ENCODE results near the gene ISOC1. TPM values are rescaled to one million over a fixed set of nuclear protein-coding genes. Genes with fewer than 3 reads are reported as not detected.

Gene ISOC1
- total and polyA plus RNA-seq, 2 experiments from 2014 or later, result 33.7 to 34.2 TPM

DNA sequence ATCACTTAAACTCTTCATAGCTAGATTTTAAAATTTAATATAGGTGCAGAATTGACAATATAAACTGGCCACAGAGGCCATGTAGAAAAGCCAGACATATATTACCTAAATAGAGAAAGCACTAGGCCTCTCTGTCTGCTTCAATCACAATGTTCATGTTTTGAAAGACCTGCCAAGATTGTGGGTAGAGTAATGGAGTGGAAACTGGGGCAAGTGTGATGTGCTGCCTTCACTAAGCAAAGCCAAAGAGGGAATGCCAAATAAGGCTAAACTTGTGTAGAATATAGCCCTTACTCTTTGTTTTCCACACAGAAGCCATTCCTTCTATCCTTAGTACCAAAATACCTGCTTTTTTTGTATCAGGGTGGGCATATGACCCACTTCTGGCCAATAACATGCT is 15.1 kb upstream of the ISOC1 start (continued):
- TF ChIP-seq, protein P1, sequence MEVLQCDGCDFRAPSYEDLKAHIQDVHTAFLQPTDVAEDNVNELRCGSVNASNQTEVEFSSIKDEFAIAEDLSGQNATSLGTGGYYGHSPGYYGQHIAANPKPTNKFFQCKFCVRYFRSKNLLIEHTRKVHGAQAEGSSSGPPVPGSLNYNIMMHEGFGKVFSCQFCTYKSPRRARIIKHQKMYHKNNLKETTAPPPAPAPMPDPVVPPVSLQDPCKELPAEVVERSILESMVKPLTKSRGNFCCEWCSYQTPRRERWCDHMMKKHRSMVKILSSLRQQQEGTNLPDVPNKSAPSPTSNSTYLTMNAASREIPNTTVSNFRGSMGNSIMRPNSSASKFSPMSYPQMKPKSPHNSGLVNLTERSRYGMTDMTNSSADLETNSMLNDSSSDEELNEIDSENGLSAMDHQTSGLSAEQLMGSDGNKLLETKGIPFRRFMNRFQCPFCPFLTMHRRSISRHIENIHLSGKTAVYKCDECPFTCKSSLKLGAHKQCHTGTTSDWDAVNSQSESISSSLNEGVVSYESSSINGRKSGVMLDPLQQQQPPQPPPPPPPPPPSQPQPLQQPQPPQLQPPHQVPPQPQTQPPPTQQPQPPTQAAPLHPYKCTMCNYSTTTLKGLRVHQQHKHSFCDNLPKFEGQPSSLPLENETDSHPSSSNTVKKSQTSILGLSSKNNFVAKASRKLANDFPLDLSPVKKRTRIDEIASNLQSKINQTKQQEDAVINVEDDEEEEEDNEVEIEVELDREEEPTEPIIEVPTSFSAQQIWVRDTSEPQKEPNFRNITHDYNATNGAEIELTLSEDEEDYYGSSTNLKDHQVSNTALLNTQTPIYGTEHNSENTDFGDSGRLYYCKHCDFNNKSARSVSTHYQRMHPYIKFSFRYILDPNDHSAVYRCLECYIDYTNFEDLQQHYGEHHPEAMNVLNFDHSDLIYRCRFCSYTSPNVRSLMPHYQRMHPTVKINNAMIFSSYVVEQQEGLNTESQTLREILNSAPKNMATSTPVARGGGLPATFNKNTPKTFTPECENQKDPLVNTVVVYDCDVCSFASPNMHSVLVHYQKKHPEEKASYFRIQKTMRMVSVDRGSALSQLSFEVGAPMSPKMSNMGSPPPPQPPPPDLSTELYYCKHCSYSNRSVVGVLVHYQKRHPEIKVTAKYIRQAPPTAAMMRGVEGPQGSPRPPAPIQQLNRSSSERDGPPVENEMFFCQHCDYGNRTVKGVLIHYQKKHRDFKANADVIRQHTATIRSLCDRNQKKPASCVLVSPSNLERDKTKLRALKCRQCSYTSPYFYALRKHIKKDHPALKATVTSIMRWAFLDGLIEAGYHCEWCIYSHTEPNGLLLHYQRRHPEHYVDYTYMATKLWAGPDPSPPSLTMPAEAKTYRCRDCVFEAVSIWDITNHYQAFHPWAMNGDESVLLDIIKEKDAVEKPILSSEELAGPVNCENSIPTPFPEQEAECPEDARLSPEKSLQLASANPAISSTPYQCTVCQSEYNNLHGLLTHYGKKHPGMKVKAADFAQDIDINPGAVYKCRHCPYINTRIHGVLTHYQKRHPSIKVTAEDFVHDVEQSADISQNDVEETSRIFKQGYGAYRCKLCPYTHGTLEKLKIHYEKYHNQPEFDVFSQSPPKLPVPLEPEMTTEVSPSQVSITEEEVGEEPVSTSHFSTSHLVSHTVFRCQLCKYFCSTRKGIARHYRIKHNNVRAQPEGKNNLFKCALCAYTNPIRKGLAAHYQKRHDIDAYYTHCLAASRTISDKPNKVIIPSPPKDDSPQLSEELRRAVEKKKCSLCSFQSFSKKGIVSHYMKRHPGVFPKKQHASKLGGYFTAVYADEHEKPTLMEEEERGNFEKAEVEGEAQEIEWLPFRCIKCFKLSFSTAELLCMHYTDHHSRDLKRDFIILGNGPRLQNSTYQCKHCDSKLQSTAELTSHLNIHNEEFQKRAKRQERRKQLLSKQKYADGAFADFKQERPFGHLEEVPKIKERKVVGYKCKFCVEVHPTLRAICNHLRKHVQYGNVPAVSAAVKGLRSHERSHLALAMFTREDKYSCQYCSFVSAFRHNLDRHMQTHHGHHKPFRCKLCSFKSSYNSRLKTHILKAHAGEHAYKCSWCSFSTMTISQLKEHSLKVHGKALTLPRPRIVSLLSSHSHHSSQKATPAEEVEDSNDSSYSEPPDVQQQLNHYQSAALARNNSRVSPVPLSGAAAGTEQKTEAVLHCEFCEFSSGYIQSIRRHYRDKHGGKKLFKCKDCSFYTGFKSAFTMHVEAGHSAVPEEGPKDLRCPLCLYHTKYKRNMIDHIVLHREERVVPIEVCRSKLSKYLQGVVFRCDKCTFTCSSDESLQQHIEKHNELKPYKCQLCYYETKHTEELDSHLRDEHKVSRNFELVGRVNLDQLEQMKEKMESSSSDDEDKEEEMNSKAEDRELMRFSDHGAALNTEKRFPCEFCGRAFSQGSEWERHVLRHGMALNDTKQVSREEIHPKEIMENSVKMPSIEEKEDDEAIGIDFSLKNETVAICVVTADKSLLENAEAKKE (CRISPR knock-in tag; IDR thresholded peaks at IDR 0.05), result no peak
- TF ChIP-seq EZH2phosphoT487 (IDR thresholded peaks at IDR 0.05; ENCODE audit: unreplicated experiment), result no peak

DNA sequence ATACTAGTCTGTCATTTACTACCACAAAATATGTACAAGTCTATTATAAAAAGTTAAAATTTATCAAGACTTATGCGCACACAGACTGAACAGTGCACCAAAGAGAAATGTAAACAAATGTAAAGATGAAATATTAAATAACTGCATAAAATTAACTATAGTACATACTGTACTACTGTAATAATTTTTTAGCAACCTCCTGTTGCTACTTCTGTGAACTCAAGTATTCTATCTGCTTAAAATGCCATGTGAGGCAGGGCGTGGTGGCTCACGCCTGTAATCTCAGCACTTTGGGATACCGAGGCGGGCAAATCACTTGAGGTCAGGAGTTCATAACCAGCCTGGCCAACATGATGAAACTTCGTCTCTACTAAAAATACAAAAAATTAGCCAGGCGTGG is 13.8 kb upstream of the ISOC1 start:
- Mint-ChIP-seq H3K27ac (no peak overlapping the region), H3K36me3 (ENCODE audit: low read depth) (no peaks in the 10 kb centered on the region), H3K4me3 (no peak overlapping the region), H3K27me3 (ENCODE audit: insufficient read depth, low read depth, poor library complexity) (no peaks in the 10 kb centered on the region), H3K4me1 (no peaks in the 10 kb centered on the region), H3K9me3 (no peaks in the 10 kb centered on the region)
- Histone ChIP-seq H3K36me3 (ENCODE audit: insufficient read depth) (no peaks in the 10 kb centered on the region), H3F3A (replicated peaks; ENCODE audit: low read depth) (no peaks in the 10 kb centered on the region), H2AFZ (no peak overlapping the region), H4K20me1 (replicated peaks; ENCODE audit: insufficient read depth) (no peaks in the 10 kb centered on the region), H3K4me3 (no peak overlapping the region), H3K27me3 (ENCODE audit: insufficient read depth) (no peaks in the 10 kb centered on the region), H3K79me2 (replicated peaks; ENCODE audit: insufficient read depth) (no peaks in the 10 kb centered on the region), H3K4me1 (ENCODE audit: insufficient read depth) (no peaks in the 10 kb centered on the region), H3K4me2 (no peak overlapping the region), H3K27ac (ENCODE audit: low read depth) (no peak overlapping the region), H3K9me2 (ENCODE audit: insufficient read depth) (no peaks in the 10 kb centered on the region)
- ATAC-seq (no peak), DNase-seq (ENCODE audit: low spot score) (no peak)
- TF ChIP-seq, protein P1 (CRISPR knock-in tag; IDR thresholded peaks at IDR 0.05), result no peak
- TF ChIP-seq ZNF331 (CRISPR knock-in tag; IDR thresholded peaks at IDR 0.05; ENCODE audit: low read depth) (no peak), CREB1 (CRISPR knock-in tag; IDR thresholded peaks at IDR 0.05; ENCODE audit: low read depth) (no peak), JUNB (IDR thresholded peaks at IDR 0.05; ENCODE audit: unreplicated experiment) (no peak), EZH2 (IDR thresholded peaks at IDR 0.05; ENCODE audit: low read depth, unreplicated experiment) (no peak), POLR2AphosphoS5 (IDR thresholded peaks at IDR 0.05; ENCODE audit: low read depth) (no peak), NANOG (IDR thresholded peaks at IDR 0.05; ENCODE audit: borderline replicate concordance) (no peak)
- TF ChIP-seq, protein P2, sequence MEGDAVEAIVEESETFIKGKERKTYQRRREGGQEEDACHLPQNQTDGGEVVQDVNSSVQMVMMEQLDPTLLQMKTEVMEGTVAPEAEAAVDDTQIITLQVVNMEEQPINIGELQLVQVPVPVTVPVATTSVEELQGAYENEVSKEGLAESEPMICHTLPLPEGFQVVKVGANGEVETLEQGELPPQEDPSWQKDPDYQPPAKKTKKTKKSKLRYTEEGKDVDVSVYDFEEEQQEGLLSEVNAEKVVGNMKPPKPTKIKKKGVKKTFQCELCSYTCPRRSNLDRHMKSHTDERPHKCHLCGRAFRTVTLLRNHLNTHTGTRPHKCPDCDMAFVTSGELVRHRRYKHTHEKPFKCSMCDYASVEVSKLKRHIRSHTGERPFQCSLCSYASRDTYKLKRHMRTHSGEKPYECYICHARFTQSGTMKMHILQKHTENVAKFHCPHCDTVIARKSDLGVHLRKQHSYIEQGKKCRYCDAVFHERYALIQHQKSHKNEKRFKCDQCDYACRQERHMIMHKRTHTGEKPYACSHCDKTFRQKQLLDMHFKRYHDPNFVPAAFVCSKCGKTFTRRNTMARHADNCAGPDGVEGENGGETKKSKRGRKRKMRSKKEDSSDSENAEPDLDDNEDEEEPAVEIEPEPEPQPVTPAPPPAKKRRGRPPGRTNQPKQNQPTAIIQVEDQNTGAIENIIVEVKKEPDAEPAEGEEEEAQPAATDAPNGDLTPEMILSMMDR (conservative IDR thresholded peaks at IDR 0.05; ENCODE audit: low read depth in 2 of 2), result no peak

All from GM23338 (cell line).